Erythroblast (primary cell): Measurements from ENCODE around the gene SMYD4.
"Not testable (repeated sequence)": the region's sequence is repeated elsewhere in the genome, so short reads cannot be mapped to it uniquely, and the experiment has no call there.

ENCODE experiments used
- DNase-seq, 2 experiments: peaks; one replicate each; lab custom pipeline; 2025; lab: John Stamatoyannopoulos, UW
- GATA1 ChIP-seq: IDR thresholded peaks from 2 replicates; pipeline ENCODE4 v1.6.1; 2011; ENCODE audit warnings: low read depth, mild to moderate bottlenecking, control low read depth, low read length, moderate library complexity
- POLR2A ChIP-seq: IDR thresholded peaks from 2 replicates; pipeline ENCODE4 v1.6.1; 2011; ENCODE audit warnings: mild to moderate bottlenecking, low read length

The SMYD4 gene

DNA sequence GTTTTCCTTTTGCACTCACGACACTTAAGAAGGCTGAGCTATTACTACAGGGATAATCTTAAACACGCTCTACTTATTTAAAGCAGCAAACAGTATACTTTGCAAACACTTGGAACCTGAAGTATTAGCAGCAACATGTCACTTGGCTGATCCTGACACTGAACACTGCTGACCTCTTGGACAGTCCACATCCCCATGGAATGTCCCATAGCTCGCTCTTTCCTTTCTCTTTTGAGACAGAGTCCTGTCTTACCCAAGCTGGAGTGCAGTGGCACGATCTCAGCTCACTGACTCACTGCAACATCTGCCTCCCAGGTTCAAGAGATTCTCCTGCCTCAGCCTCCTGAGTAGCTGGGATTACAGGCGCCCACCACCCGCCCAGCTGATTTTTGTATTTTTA lies 26.4 kb downstream of the SMYD4 start:
- TF ChIP-seq GATA1 (no peak), POLR2A (no peak)
- DNase-seq: no peak

- TF ChIP-seq GATA1 (no peak), POLR2A (no peak)
- no peak for DNase-seq
Observed at GRCh38 chr17:1802429-1802828, 27.3 kb downstream of the SMYD4 start.

GRCh38 chr17:1800712-1801111 lies 29.0 kb downstream of the SMYD4 start:
- TF ChIP-seq GATA1: no peak
- TF ChIP-seq POLR2A: no peak
- DNase-seq: no peak

DNA sequence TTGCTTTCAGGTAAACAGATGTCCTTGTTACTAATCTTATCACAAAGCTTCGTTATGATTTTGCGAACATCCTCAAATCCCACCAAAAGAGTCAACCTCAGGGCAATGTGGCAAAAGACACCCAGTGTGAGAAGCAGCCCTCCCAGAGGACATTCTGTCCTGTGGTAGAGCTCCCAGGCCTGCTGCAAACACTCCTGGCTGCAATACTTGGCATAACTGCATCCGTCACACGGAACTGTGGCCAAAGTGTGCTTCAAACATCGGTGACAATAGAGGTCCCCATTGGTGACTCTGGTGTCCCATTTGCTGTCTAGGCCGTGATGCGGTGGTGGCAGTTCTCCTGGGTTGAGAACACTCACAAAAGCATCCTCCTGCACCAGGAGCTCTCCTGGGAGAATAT lies 29.5 kb downstream of the SMYD4 start:
- TF ChIP-seq GATA1 (no peak), POLR2A (no peak)

GRCh38 chr17:1797846-1798245 lies 31.9 kb downstream of the SMYD4 start:
- DNase-seq: not testable (repeated sequence)

More for the DNA sequence above, 29.5 kb downstream of the SMYD4 start:
- no peak for DNase-seq

DNA sequence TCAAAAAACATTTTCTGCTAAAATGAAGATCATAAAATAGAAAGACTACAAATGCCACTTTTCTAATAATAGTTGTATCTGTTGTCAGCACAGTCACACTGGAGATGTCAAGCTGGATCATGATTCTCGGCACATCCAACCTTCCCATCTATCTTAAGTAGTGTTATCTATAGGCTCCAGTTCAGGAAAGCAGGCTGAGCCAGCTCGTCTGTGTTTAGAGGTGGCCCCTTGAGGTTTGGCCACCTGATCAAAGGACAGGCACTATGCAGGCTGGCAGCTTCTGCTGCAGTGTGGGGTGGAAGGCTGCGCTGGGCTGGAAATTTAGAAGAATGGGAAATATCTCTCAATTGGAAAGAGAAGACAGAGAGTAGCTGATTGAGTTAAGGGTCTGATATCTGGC lies 32.4 kb downstream of the SMYD4 start:
- peak; percentile 36 to 71 for DNase-seq
- TF ChIP-seq GATA1: no peak
- no peak for TF ChIP-seq POLR2A

DNA sequence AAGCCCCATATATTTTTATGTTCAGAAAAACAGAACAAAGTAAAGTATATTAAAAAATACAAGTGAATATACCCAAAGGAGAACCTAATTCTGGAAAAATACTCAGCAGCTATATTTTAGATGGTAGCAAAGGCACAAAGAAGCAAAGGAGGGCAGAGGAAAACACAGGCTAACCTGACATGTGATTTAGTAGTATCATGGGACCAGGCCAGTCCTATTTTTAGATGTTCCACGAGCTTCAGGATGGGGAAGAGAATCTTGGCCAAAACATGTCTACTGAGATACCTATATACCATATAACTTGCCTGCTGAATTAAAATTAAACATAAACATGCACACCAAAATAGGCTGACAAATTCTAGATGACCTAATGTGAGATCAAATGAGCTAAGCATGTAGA lies 32.9 kb downstream of the SMYD4 start:
- no peak for DNase-seq
- no peak for TF ChIP-seq GATA1
- no peak for TF ChIP-seq POLR2A

GRCh38 chr17:1793447-1793806 lies 36.3 kb downstream of the SMYD4 start:
- TF ChIP-seq GATA1: no peak
- TF ChIP-seq POLR2A: no peak

DNA sequence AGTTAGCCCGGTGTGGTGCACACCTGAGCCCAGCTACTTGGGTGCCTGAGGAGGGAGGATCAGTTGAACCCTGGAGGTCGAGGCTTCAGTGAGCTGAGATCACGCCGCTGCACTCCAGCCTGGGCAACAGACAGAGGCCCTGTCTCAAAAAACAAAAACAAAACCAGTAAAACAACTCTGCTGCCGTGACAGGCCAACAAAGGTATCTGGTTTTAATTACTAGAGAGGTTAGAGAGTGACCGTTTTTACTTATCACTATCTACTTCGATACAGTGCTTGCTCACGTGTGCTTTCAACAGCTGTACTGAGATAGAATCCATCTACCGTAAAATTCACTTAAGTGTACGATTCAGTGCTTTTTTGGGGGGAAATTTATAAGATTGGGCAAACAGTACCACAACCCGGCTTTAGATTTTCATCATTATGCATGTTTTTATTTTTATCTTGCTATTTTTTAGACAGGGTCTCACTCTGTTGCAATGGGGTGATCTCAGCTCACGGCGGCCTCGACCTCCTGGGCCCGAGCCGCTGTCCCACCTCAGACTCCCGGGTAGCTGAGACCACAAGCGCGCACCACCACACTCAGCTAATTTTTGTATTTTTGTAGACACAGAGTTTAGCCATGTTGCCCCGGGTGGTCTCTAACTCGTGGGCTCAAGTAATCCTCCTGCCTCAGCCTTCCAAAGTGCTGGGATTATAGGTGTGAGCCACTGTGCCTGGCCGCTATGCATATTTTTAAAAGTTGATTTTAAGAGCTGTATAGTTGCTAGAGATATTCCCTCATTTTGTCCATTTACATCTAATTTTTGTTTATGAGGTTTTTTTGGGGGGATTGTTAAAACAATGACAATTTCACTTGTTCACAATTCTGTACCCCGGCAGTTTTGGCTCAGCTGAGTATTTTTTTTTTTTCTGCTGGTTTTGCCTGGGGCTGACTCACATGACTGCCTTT lies 36.9 kb downstream of the SMYD4 start:
- TF ChIP-seq POLR2A (no peak), GATA1 (no peak)
- DNase-seq: peak in 1 of 2 experiments; percentile 46

More at GRCh38 chr17:1793447-1793806, 36.3 kb downstream of the SMYD4 start:
- DNase-seq: peak in 1 of 2 experiments; percentile 26

- no peak for DNase-seq
- no peak for TF ChIP-seq POLR2A
- no peak for TF ChIP-seq GATA1
Observed at GRCh38 chr17:1789936-1790335, 39.8 kb downstream of the SMYD4 start.

DNA sequence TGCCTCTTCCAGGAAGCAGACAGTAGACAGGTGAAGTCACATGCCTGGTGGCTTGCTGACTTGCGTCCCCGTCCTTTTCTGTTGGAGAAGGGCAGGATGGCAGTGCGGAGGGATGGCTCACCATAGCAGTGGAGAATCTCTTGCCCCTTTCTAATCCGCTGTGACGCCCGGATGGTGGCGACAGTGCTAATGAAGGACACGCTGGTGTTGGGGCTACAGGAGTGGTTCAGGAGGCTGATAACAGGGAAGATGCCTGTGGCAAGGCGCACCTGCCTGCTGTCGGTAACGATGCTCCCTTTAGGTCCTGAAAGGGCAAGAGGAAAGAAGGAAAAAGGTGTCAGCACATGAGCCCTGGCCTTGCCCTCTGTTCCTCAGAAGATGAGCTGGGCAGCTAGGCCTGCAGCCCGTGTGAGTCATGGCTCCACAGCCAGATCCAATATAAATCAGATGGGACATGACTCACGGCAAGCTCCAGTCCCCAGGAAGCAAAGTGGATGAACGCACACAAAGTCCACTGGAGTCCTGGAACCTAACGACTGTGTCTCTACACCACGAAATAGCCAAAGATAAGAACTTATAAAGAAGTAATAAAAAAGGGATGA lies 42.3 kb downstream of the SMYD4 start:
- DNase-seq: peak in 1 of 2 experiments; percentile 18
- TF ChIP-seq GATA1 (no peak), POLR2A (no peak)

DNA sequence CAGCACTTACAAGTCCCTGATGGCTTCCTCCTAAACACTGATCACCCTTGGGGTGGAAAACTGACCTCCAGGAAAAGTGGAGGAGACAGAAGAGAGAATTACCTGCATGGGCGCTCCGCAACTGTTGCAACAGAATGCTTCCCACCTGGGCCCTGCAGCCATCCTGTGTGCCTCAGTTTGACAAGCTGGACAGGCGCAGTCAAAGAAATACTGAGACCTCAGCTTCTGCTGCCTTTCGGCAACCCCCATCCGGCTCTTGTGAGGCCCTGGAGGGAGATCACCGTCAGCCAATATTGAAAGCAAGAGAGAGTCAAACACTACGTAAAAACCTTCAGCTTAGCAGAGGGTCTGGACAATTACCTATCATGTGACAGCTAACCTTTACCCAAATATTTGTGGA lies 43.0 kb downstream of the SMYD4 start:
- DNase-seq: no peak
- TF ChIP-seq POLR2A (no peak), GATA1 (no peak)

DNA sequence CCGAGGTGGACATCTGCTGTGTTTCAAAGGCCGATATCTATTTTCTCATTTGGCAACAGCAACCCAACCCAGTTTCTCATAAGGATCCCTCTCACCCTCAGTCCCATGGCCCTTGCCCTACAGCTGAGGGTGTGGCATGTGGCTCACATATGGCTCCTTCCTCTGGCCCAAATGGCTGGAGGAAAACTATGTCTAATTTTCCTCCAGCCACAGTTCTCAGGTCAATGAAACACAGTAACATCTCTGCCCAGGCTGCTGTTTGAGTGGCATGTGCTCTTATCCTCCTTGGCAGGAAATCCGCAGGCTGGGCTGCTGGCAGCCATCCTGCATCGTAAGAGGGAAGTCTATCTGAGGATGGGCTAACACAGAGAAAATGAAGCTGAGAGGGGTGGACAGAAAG lies 43.8 kb downstream of the SMYD4 start:
- no peak for TF ChIP-seq GATA1
- no peak for TF ChIP-seq POLR2A
- no peak for DNase-seq

- peak; percentile 84 to 87 for DNase-seq
- TF ChIP-seq POLR2A (peak; percentile 34), GATA1 (no peak)
Observed at GRCh38 chr17:1783834-1784611, 45.7 kb downstream of the SMYD4 start.

GRCh38 chr17:1783271-1783670 lies 46.4 kb downstream of the SMYD4 start:
- TF ChIP-seq GATA1: no peak
- TF ChIP-seq POLR2A: no peak
- no peak for DNase-seq
